ENCODE results near the gene VAPA.

VAPA gene

DNA sequence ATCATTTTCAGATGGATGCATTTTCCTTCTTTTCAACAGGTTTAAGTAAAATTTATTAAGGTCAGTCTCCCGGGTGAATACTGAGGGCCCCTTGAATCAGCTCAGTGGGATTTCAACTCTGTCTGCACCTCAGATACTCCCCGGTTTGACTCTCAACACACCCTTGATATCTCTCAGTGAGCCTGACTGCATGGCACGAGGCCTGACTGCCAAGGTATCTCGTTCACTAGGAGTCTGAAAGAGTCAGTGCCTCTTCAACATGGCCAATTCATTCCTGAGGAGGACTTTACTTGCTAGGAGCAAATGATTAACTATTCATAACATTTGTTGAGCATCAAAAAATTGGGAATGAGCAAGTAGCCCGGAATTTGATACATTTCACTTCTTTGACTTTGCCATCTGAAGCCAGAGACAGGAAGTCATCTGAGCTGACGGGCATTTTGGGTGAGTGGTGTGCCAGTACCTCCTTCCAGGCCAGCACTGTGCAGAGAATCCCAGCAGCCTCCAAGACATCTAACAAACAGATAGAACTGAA lies 81.0 kb downstream of the VAPA start:
- DNase-seq (ENCODE audit: low spot score) (no peak), FAIRE-seq (no peak)

DNA sequence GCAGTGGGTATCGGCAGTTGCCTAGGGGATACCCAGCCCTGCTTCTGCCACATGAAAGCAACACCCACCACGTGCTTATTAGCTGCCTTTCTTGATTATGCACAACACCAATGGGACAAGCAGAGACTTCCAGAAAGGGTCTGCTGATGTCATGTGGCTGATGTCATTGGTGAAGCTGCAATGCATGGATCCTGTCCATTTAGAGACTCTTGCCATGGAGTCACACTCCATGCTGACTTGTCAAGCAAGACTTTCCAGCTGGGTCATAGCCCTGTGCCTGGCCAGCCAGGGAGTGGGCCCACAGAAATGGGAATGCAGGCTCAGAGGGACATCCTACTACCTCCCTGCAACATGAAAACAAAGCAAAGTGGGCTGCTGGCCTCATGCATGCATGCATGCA lies 81.8 kb downstream of the VAPA start:
- no peak for DNase-seq (ENCODE audit: low spot score)
- peak; percentile 48 for FAIRE-seq

DNA sequence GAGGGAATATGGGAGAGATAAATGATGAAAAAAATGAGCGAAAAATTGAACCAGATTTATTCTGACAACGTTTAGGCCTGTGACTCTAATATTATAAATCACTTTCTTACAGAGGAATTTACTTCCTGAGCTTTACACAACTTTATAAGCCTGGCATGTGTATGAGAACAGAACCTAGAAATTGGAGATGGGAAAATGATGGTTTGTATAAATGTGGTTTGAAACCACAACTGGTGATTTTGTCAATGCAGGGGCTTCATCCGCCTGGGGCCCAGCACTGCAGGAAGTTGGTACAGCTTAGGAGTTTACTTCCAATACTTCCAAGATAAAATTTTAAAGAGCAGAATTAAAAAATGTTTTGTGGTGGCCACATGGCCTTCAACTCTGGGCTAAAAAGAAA lies 82.3 kb downstream of the VAPA start:
- DNase-seq (ENCODE audit: low spot score), result no peak
- no peak for FAIRE-seq

DNA sequence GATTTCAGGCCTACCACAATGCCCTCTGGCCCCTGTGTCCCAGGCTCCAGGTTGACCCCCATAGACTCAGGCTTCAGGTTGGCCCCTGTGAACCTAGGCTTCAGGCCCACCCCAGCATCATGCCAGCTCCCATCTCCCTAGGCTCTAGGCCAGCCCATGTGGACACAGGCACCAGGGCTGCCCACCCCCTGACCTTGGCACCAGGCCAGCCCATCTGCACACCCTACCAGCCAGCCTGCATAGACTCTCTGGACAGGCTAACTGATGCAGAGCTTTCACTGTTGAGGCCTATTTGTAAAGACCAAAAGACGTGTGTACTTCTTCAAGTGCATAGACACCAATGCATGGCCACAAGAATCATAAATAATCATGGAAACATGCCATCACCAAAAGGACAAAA lies 83.9 kb downstream of the VAPA start:
- no peak for DNase-seq (ENCODE audit: low spot score)
- no peak for FAIRE-seq

DNA sequence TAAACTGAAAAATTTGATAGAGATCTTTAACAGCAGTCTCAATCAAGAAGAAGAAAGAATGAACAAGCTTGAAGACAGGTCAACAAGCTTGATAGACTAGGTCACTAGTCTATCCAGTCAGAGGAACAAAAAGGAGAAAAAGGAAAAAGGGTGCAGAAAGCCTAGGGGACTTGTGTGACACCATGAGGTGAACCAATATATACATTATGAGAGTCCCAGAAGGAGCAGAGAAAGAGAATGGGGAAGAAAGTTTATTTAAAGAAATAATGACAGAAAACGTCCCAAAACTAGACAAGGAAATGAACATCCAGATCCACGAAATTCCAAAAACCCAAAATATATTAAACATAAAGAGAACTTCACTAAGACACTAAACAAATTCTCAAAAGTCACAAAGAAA lies 84.5 kb downstream of the VAPA start:
- FAIRE-seq (no peak), DNase-seq (ENCODE audit: low spot score) (no peak)

DNA sequence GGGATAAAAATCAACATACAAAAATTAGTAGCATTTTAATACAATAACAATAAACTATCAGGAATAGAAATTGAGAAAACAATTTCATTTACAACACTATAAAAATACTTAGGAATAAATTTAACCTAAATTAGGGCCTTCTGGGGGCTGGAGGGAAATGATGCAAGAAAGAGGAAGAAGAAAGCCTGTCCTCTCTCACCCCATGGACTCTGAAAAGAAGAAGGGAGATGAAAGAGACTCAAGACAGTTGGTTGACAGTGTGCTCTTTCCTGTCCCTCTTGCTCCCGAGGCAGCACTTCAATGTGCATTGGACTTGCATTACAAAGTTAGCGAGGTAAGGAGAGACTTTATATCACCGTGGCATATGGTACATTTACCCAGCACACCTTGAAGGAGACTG lies 88.5 kb downstream of the VAPA start:
- no peak for FAIRE-seq
- DNase-seq (ENCODE audit: low spot score), result no peak

DNA sequence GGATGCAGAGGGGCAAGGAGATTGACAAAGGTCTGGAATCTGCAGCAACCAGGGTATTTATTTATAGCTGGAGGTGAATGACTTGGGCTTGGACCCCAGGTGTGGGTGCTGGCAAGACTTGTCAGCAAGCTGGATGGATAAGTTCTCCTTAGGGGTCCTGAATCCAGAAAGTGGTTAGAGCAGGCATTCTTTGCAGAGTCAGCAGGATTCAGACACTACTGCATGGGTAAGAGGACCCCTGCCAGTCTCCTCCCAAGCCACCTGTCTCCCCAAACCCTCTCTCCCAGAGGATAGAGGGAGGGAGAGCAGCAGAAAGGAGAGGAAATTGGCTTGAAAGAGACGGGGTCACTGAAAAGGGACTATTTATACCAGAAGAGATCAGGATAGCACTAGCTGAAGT lies 89.5 kb downstream of the VAPA start:
- DNase-seq (ENCODE audit: low spot score) (no peak), FAIRE-seq (no peak)

DNA sequence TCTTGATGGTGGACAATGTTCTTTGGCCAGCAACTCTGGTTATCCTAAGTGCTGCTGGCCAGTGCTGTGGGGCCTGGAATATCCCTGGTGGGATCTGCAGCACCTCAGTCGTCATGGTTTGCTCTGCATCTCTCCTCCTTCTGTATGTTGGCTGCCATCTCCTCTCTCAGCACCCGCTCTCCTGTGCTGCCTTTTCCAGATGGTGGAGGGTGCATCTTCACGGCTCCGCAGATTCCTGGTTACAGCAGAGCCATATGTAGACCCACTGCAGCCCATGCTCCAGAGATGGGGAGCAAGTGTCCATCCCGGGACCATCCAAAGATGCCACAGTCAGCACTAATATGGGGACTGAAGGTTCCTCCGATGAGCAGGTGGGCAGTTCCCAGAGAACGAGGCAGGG lies 90.0 kb downstream of the VAPA start:
- no peak for FAIRE-seq
- no peak for DNase-seq (ENCODE audit: low spot score)

DNA sequence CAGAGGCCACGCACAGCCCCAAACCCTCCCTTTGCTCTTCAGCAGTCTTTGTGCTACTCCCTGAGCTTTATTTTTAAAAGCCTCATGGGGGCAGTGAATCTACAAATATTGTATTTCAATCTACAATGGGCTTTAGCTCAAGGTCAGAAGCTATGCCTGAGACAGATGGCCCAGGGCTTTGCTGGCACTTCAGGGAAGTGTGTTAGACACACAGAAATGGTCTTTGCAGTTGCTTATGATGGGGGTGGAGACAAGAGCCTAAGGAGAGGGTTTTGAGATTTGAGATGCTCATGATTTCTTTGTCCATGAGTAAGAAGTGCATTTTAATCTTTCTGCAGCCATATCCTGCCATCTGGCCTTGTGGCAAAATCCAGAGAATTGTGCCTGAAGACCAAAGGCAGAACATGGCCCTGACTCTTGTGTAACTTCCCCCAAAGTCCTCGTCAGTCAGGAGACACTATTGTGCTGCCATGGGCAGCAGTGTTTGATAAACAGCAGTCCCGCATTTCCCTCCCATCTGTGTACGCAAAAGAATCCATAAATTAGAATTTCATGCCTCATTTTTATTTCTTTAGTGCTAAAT lies 92.6 kb downstream of the VAPA start:
- no peak for DNase-seq (ENCODE audit: low spot score)
- no peak for FAIRE-seq

DNA sequence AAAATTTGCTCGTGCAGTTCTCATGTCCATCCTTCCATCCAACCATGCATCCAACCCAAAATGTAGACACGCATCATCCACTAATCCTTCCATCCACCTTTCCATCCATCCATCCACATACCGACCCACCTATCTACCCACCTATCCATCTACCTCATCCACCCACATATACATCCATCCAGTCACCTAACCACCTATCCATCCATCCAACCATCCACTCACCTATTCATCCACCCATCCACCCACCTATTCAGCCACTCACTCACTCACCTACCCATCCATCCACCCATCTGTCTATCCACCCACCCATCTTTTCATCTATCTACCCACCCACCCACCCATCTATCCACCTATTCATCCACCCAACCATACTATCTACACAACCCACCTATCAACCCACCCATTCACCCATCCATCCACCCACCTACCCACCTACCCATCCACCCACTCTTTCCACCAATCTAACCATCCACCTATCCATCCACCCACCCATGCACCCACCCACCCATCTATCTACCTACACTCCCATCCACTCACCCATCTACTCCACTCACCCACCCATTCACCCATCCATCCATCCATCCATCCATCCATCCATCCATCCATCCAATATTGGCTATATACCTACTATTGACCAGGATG lies 94.3 kb downstream of the VAPA start:
- no peak for DNase-seq (ENCODE audit: low spot score)
- peak; percentile 99 for FAIRE-seq

All from urothelium cell line (cell line).